ENCODE measurements around the gene TBL1XR1.

The TBL1XR1 gene

DNA sequence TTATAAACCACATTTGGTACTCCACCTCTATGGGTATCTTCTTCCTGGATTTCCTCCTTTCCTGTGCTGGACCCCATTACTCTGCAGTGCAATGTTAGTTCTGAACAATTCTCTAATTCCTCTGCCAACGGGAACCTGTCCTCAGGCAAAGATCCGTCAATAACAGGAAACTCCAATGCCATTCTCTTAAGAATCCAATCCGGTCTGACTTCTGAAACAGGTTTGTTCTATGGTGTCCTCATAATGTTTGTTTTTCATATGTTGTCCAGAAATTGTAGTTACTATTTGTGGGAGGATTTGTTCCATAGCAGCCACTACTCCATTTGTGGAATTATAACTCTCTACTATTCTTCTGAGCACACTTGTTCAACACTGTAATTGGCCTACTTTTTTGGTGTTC is 112.7 kb downstream of the TBL1XR1 start:
- TF ChIP-seq, protein P1, sequence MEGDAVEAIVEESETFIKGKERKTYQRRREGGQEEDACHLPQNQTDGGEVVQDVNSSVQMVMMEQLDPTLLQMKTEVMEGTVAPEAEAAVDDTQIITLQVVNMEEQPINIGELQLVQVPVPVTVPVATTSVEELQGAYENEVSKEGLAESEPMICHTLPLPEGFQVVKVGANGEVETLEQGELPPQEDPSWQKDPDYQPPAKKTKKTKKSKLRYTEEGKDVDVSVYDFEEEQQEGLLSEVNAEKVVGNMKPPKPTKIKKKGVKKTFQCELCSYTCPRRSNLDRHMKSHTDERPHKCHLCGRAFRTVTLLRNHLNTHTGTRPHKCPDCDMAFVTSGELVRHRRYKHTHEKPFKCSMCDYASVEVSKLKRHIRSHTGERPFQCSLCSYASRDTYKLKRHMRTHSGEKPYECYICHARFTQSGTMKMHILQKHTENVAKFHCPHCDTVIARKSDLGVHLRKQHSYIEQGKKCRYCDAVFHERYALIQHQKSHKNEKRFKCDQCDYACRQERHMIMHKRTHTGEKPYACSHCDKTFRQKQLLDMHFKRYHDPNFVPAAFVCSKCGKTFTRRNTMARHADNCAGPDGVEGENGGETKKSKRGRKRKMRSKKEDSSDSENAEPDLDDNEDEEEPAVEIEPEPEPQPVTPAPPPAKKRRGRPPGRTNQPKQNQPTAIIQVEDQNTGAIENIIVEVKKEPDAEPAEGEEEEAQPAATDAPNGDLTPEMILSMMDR (conservative IDR thresholded peaks at IDR 0.05; ENCODE audit: low read depth, low read length): no peak
- no peak for DNase-seq (ENCODE audit: low read depth)
- no peak overlapping the region for H3K4me3 ChIP-seq (ENCODE audit: low read depth, low read length)

DNA sequence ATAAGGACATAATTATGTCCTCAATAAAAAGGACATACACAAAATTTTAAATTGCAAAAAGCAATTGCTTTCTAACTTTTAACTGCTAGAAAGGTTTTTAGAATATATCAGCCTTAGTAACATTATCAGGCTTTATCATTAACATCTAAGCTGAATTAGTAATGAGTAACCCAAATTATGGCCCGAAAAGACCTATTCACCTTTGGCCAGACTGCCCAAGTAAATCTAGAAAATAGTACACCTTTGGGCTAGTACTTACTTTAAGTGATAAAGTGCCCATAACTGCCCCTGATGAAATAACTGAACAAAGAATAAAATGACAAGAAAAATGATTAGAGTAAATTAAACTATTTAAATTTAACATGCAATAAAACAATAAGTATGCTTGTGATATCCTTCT is 117.2 kb downstream of the TBL1XR1 start:
- DNase-seq (ENCODE audit: low read depth): no peak
- TF ChIP-seq, protein P1 (conservative IDR thresholded peaks at IDR 0.05; ENCODE audit: low read depth, low read length): no peak
- no peak overlapping the region for H3K4me3 ChIP-seq (ENCODE audit: low read depth, low read length)

DNA sequence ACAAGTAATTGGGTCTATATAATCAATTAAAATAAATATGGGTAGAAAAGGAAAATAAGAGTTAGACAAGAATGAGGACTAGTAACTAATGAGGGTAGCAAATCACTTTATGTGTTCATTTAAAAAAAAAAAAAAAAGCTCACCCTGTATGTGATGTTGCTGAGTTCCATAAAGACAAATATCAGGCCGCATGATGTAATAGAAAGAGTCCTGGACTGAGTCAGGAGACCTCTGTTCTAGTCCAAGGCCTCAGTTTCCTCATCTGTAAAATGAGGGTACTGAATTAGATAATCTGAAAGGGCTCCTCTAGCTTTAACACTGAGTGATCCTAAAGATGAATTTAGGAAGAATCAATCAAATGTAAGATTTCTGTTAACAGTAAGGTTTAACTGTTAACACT is 117.6 kb downstream of the TBL1XR1 start:
- TF ChIP-seq, protein P1 (conservative IDR thresholded peaks at IDR 0.05; ENCODE audit: low read depth, low read length): no peak
- H3K4me3 ChIP-seq (ENCODE audit: low read depth, low read length): no peak overlapping the region
- DNase-seq (ENCODE audit: low read depth): no peak

DNA sequence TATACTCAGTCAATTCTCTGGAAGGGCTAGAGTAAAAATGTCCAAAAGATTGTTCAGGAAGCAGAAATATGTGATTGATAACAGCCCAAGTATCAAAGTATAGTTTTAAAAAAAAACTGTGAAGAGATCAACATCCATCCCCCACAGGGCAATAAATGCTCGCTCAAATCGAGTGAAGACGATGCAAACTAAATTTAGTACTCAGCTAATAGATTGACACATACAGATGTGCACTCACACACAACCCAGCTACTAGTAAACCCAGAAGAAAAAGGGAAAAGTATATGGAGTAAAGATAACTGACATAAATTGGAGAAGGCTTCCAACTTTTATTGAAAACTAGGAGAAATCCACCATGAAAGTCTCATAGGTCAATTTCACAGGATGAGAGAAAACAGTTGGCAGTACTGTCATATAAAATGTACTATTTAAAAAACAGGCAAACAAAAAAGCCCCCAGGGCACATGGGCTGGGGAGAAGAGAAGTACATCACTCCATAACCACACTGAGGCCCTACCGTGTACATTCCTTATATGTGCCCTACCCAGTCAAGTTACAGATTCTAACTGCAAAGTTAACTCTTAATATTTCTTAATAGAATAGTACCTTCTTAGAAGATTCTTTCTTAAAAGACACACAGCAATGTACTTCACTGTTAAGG is 125.7 kb downstream of the TBL1XR1 start:
- TF ChIP-seq, protein P1 (conservative IDR thresholded peaks at IDR 0.05; ENCODE audit: low read depth, low read length): no peak
- no peak for DNase-seq (ENCODE audit: low read depth)
- no peak overlapping the region for H3K4me3 ChIP-seq (ENCODE audit: low read depth, low read length)

DNA sequence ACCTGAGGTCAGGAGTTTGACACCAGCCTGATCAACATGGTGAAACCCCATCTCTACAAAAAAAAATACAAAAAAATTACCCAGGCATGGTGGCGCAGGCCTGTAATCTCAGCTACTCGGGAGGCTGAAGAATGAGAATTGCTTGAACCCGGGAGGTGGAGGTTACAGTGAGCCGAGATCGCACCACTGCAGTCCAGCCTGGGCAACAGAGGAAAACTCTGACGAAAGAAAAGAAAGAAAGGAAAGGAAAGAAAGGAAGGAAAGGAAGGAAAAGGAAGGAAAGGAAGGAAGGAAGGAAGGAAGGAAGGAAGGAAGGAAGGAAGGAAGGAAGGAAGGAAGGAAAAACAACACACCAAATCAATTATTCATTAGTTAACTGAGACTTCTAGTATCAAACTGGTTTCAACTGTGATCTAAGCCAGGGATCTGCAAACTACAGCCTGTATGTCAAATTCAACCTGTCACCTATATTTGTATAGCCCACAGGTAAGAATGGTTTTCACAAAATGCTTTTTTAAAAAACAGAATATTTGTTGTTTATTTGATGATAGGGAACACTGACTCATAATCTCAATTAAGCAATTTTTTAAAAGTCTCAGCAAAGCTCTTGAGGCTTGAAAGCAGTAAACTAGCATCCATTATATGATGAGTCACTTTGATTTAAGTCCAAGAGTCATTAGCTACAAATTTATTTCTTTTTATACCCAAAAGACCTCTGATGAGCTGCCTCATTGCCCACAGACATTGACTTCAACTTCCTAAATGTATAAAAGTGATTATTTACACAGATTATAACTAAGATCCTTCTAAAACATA is 127.6 kb downstream of the TBL1XR1 start:
- TF ChIP-seq, protein P1 (conservative IDR thresholded peaks at IDR 0.05; ENCODE audit: low read depth, low read length): no peak
- DNase-seq (ENCODE audit: low read depth): peak; percentile 28
- no peak overlapping the region for H3K4me3 ChIP-seq (ENCODE audit: low read depth, low read length)

DNA sequence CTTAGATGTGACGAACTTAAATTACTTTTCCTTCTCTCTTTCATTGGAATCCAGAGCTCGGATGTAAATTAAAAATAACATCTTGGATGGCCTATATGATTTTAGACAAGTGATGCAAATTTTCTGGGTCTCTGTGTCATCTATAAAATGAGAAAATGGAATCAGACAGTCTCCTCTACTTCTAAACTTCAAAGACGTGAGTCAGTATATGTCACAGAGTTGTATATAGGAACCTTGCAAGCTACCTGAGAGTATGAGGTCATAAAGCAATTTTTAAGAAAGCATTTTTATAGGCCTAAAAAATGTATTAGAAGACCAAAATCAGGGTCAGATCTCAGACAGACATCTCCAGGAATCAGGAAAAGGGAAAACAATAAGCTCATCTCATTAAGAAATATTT is 128.3 kb downstream of the TBL1XR1 start:
- H3K4me3 ChIP-seq (ENCODE audit: low read depth, low read length): no peak overlapping the region
- TF ChIP-seq, protein P1 (conservative IDR thresholded peaks at IDR 0.05; ENCODE audit: low read depth, low read length): no peak
- DNase-seq (ENCODE audit: low read depth): no peak
